Measurements from ENCODE around the gene WNT7A.

- TF ChIP-seq EZH2 (IDR thresholded peaks at IDR 0.05) (no peak), CTCF (IDR thresholded peaks at IDR 0.05) (no peak)
Measured at GRCh38 chr3:13846238-13846637, 33.6 kb downstream of the WNT7A start.

All from neural progenitor cell (in vitro differentiated cells).